Fibroblast of lung (primary cell): ENCODE measurements around the gene SHANK1.

Source experiments
- EZH2 ChIP-seq: IDR thresholded peaks from 2 replicates; pipeline ENCODE4 v1.5.1; 2012; ENCODE audit warnings: low read length, control low read depth, mild to moderate bottlenecking; ENCODE audit errors: missing control alignments
- TF ChIP-seq, protein P1 (sequence below), 2 donors: IDR thresholded peaks in 1 of 2; conservative IDR thresholded peaks in 1 of 2; 1 replicate in 1 of 2; 2 replicates in 1 of 2; pipeline ENCODE4 v1.5.1; 2011 to 2012; ENCODE audit warnings: low read length in 2 of 2, control low read depth in 1 of 2, inconsistent platforms in 1 of 2, low read depth in 1 of 2, mild to moderate bottlenecking in 1 of 2

DNA sequence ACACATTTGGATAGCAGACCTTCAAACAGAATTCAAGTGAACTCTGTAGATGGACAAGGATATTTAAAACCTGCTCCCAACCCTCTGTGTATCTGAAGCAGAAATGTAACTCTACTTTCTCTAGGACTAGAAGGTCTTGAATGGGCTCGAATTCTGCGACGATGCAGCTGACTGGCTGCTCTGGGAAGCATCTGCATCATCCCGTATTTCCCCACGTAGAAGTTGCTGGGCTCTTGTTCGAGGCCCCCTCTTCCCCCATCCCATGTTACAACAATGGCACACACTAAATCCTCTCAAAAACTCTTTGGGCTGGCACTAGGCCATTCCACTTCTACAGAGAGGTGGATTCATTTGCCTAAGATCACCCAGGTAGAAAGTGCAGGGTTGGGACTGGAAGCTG lies 55.4 kb downstream of the SHANK1 start:
- TF ChIP-seq, protein P1, sequence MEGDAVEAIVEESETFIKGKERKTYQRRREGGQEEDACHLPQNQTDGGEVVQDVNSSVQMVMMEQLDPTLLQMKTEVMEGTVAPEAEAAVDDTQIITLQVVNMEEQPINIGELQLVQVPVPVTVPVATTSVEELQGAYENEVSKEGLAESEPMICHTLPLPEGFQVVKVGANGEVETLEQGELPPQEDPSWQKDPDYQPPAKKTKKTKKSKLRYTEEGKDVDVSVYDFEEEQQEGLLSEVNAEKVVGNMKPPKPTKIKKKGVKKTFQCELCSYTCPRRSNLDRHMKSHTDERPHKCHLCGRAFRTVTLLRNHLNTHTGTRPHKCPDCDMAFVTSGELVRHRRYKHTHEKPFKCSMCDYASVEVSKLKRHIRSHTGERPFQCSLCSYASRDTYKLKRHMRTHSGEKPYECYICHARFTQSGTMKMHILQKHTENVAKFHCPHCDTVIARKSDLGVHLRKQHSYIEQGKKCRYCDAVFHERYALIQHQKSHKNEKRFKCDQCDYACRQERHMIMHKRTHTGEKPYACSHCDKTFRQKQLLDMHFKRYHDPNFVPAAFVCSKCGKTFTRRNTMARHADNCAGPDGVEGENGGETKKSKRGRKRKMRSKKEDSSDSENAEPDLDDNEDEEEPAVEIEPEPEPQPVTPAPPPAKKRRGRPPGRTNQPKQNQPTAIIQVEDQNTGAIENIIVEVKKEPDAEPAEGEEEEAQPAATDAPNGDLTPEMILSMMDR (conservative IDR thresholded peaks at IDR 0.05 in 1 of 2, IDR thresholded peaks at IDR 0.05 in 1 of 2; ENCODE audit: low read depth in 1 of 2, low read length in 2 of 2) = no peak
- no peak for TF ChIP-seq EZH2
